ENCODE measurements around the gene SZRD1. TPM values are rescaled to one million over a fixed set of nuclear protein-coding genes. Genes with fewer than 3 reads are reported as not detected.
"Not testable (repeated sequence)": the region's sequence is repeated elsewhere in the genome, so short reads cannot be mapped to it uniquely, and the experiment has no call there.

Gene SZRD1, protein sequence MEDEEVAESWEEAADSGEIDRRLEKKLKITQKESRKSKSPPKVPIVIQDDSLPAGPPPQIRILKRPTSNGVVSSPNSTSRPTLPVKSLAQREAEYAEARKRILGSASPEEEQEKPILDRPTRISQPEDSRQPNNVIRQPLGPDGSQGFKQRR
- total RNA-seq (10 to 100 TPM; 90.0 to 93.6 TPM), polyA plus RNA-seq (10 to 100 TPM; 47.5 to 50.1 (median 49.7) TPM), total RNA-seq (91.2 to 155 (median 112) reads per million in 6 experiments)

DNA sequence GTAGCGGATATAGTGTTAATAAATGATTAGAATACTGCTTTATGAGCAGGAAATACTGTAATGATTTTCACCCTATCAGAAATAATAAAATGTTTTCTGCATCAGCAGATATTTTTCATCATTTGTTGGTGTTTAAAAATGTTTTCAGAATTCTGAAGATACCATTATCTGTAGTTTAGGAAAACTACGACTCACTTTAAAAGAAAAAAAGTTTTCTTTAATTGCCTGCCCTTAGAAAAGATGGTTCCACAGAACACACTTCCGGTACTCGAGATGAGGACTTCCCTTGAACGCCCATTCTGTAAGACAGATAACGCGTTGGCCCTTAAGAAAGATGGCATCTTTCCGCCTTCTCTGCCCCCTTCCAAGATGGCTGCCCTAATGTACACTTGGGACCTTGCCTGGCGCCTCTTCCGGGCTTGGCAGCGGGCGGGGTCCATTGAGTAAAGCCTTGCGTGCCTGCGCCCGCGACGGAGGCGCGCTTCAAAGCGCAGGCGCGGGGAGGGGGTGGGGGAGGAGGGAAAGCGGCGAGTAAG, at the start of gene SZRD1:
Gene SZRD1 (plus strand): TSS at position 521 of the 536 bp plus-strand sequence. CDS start 16 bp downstream, outside the sequence.
- peaks cover 0 to 6% (median 0%) of the 10 kb centered on the region in 3 donors for H3K36me3 Mint-ChIP-seq
- ATAC-seq (peak; percentile 88 to 91), DNase-seq (peak in 9 of 10 donors; percentile 91 to 99 (median 96))
- peaks cover 9 to 52% (median 32%) of the 10 kb centered on the region in 4 donors for H3K4me1 Mint-ChIP-seq
- POLR2A ChIA-PET, result interaction anchor here (0.6 to 6.8 kb wide), 7 partner anchors 9 to 74 kb away, joined by 3 to 69 read pairs (median 4); partner anchors contain the start of genes FBXO42 and NECAP2
- no peaks in the 10 kb centered on the region for H3K27me3 Mint-ChIP-seq
- H3K4me3 Mint-ChIP-seq, result peak within 1 kb of the TSS; percentile 94 to 99 (median 96)
- H3K9me3 Mint-ChIP-seq, result no peaks in the 10 kb centered on the region
- peak within 1 kb of the TSS; percentile 92 to 100 (median 98) for H3K27ac Mint-ChIP-seq

DNA sequence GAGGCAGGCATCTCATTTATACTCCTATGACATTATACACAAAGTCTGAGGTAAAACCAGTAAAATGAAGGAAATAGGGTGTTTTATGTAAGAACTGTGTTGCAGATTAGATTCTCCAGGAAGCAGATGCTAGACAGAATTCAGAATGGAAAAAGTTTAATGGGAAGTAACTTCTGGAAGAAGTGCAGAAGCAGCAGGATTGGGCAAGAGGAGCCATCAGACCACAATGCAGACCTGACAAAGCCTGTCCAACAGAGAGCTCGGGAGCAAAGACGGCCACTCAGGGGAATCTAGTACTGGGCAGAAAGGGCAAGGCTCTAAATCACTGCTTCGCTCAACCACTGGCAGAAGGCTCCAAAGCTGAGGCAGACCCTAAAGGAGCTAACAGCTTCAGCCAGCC, 48.5 kb upstream of the SZRD1 start:
- ATAC-seq (no peak), DNase-seq (no peak)
- Mint-ChIP-seq H3K27ac (peak overlapping the region in 4 of 10 donors; percentile 33 to 64 (median 42)), H3K36me3 (peaks cover 0 to 40% (median 3%) of the 10 kb centered on the region in 3 donors), H3K9me3 (no peaks in the 10 kb centered on the region), H3K4me3 (no peak overlapping the region), H3K4me1 (peaks cover 14 to 41% (median 26%) of the 10 kb centered on the region in 4 donors), H3K27me3 (no peaks in the 10 kb centered on the region)
- POLR2A ChIA-PET, result no interaction called here

DNA sequence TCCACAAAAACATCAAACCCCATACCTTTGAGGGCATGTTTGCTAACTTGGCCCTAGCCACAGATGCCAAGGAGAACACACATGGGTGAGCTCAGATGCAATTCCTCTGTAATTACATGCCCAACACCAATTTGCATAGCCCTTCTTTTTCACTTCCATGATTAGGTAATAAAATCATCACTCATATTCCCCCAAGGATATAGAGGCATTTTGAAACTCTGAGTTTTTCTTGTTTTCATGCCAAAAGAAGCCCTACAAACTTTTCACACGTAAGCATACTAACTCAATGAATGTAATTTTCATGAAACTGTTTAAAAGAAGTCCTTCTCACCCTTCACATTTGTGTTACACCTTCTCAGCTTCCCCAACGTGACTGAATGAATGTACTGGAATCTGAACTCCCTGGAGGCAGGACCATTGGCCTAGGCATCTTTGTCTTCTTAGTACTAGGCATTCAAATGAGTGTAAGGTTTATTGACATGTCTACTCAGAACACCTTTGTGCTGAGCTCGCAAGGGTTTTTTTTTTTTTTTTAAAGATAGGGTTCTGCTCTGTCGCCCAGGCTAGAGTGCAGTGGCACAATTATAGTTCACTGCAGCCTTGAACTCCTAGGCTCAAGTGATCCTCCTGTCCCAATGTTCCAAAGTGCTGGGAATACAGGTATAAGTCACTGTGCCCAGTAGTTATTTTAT, 45.7 kb upstream of the SZRD1 start:
- DNase-seq (no peak), ATAC-seq (no peak)
- Mint-ChIP-seq H3K4me1 (peaks cover 16 to 42% (median 29%) of the 10 kb centered on the region in 4 donors), H3K27ac (peak overlapping the region in 4 of 10 donors; percentile 4 to 79 (median 53)), H3K9me3 (no peaks in the 10 kb centered on the region), H3K4me3 (no peak overlapping the region), H3K27me3 (no peaks in the 10 kb centered on the region), H3K36me3 (peaks cover 0 to 31% (median 2%) of the 10 kb centered on the region in 3 donors)
- POLR2A ChIA-PET, result no interaction called here

DNA sequence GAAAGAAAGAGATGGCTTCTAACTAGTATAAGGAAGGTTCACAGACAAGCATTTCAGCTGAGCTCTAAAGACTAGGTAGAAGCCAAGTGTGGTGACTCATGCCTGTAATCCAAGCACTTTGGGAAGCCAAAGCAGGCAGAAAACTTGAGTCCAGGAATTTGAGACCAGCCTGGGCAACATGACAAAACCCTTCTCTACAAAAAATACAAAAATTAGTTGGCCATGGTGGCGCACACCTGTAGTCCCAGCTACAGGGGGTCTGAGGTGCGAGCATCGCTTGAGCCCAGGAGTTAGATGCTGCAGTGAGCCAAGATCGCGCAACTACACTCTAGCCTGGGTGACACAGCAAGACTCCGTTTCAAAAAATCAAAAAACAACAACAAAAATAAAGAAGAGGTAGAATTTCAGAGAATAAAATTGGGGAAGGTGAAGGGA, 42.6 kb upstream of the SZRD1 start:
- H3K27ac Mint-ChIP-seq, result peak overlapping the region in 3 of 10 donors; percentile 17 to 59 (median 59)
- H3K9me3 Mint-ChIP-seq, result no peaks in the 10 kb centered on the region
- ATAC-seq (no peak), DNase-seq (no peak)
- peaks cover 12 to 40% (median 31%) of the 10 kb centered on the region in 4 donors for H3K4me1 Mint-ChIP-seq
- POLR2A ChIA-PET, result interaction anchor here (0.6 kb wide), 1 partner anchor 86 kb away, joined by 7 read pairs; no protein-coding TSS in a partner anchor
- no peak overlapping the region for H3K4me3 Mint-ChIP-seq
- H3K27me3 Mint-ChIP-seq, result no peaks in the 10 kb centered on the region
- peaks cover 0 to 31% (median 2%) of the 10 kb centered on the region in 3 donors for H3K36me3 Mint-ChIP-seq

DNA sequence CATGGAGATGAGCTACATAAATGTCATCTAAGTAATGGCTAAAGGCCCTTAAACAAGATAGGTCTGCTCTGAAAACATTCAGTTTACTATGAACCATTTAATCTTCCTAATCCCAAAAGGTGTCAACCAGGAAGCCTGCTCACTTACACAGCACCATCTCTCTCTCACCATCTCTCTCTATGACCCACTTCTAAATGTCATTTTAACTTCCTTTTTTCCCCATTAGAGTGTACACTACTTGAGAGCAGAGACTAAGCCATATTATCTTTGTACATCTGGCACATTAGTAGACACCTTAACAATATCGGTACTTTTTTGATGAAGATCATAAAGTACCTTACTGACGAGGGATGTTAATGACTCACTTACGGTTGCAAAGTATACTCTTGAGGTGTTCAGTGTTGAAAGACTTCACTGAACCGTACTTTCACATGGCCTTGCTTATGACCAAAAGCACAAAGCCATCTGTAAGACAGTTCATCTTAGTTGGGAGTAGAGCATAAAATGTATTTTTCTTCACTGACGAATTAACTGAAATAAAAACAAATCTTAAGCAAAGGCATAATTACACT, 40.1 kb upstream of the SZRD1 start:
- H3K9me3 Mint-ChIP-seq, result no peaks in the 10 kb centered on the region
- DNase-seq (no peak), ATAC-seq (no peak)
- peak overlapping the region in 2 of 10 donors; percentile 13 to 63 for H3K27ac Mint-ChIP-seq
- peaks cover 0 to 32% (median 2%) of the 10 kb centered on the region in 3 donors for H3K36me3 Mint-ChIP-seq
- POLR2A ChIA-PET, result no interaction called here
- H3K4me1 Mint-ChIP-seq, result peaks cover 9 to 34% (median 27%) of the 10 kb centered on the region in 4 donors
- no peak overlapping the region for H3K4me3 Mint-ChIP-seq
- H3K27me3 Mint-ChIP-seq, result no peaks in the 10 kb centered on the region

DNA sequence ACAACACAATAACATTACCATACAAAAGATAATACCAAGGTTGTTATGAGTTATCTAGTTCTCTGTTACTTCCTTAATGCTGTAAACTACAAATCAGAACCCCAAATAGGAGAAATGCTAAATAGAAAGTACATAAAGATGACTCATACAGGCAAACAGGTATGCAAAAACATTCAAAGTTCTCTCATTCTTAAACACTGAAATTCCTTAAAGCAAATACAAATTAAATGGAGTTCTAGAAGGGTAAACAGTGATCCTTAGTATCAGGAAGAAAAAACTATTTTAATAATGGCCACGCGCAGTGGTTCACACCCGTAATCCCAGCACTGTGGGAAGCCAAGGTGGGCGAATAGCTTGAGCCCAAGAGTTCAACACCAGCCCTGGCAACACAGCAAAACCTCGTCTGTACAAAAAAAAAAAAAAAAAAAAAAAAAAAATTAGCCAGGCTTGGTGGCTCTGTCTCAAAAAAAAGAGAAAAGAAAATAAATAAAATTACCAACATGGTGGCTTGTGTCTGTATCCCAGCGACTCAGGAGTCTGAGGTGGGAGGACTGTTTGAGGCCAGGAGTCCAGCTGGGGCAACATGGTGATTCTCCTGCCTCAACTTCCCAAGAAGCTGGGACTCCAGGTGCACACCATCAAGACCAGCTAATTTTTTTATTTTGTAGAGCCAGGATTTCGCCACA, 32.2 kb upstream of the SZRD1 start:
- H3K36me3 Mint-ChIP-seq, result peaks cover 0 to 21% (median 0%) of the 10 kb centered on the region in 3 donors
- no peaks in the 10 kb centered on the region for H3K27me3 Mint-ChIP-seq
- POLR2A ChIA-PET, result interaction anchor here (1.1 kb wide), 1 partner anchor 17 kb away, joined by 3 read pairs; the partner anchor contains the start of gene FBXO42
- DNase-seq (no peak), ATAC-seq (no peak)
- H3K4me3 Mint-ChIP-seq, result no peak overlapping the region
- peaks cover 16 to 43% (median 39%) of the 10 kb centered on the region in 4 donors for H3K4me1 Mint-ChIP-seq
- H3K27ac Mint-ChIP-seq, result peak overlapping the region in 2 of 10 donors; percentile 4 to 57
- H3K9me3 Mint-ChIP-seq, result no peaks in the 10 kb centered on the region

DNA sequence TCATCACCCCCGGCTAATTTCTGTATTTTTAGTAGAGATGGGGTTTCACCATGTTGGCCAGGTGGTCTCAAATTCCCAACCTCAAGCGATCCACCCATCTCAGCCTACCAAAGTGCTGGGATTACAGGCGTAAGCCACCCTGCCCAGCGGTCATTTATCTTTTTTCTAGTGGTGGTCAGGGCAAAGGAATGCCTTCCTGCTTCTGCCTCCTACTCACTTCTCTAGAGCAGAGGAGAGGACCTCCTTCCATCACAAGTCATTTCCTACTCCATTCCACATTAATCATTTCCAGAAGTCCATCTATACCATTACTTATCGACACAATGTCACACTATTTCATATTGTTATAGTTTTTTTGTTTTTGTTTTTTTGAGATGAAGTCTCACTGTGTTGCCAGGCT, 28.1 kb upstream of the SZRD1 start:
- ATAC-seq, result no peak
- peaks cover 14 to 46% (median 35%) of the 10 kb centered on the region in 4 donors for H3K4me1 Mint-ChIP-seq

DNA sequence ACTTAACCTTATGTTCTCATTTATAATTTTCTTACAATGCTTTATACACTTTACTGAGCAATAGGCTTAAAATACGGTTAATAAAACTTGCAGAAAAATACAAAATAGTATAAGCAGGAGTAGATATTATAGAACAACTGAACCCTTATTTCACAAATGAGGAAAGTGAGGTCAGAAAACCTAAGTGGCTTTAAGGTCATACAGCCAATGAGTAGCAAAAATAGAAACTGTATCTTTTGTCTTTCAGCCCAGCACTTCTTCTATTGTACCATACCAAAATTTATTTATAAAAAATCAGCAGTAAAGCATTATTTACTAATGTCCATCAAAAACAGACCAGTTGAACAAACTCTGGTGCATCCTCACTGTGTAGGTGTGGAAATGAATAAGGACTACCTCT, 26.4 kb upstream of the SZRD1 start:
- Mint-ChIP-seq H3K9me3 (no peaks in the 10 kb centered on the region), H3K27me3 (no peaks in the 10 kb centered on the region), H3K4me3 (no peak overlapping the region), H3K4me1 (peaks cover 8 to 35% (median 25%) of the 10 kb centered on the region in 4 donors), H3K36me3 (peaks cover 0 to 36% (median 0%) of the 10 kb centered on the region in 3 donors), H3K27ac (no peak overlapping the region)
- ATAC-seq, result no peak
- POLR2A ChIA-PET, result no interaction called here
- DNase-seq, result no peak

More for the DNA sequence above, 28.1 kb upstream of the SZRD1 start:
- DNase-seq, result no peak
- no peak overlapping the region for H3K4me3 Mint-ChIP-seq
- POLR2A ChIA-PET, result no interaction called here
- H3K36me3 Mint-ChIP-seq, result peaks cover 0 to 45% (median 0%) of the 10 kb centered on the region in 3 donors
- H3K9me3 Mint-ChIP-seq, result no peaks in the 10 kb centered on the region
- H3K27me3 Mint-ChIP-seq, result no peaks in the 10 kb centered on the region
- peak overlapping the region in 1 of 10 donors; percentile 80 for H3K27ac Mint-ChIP-seq

DNA sequence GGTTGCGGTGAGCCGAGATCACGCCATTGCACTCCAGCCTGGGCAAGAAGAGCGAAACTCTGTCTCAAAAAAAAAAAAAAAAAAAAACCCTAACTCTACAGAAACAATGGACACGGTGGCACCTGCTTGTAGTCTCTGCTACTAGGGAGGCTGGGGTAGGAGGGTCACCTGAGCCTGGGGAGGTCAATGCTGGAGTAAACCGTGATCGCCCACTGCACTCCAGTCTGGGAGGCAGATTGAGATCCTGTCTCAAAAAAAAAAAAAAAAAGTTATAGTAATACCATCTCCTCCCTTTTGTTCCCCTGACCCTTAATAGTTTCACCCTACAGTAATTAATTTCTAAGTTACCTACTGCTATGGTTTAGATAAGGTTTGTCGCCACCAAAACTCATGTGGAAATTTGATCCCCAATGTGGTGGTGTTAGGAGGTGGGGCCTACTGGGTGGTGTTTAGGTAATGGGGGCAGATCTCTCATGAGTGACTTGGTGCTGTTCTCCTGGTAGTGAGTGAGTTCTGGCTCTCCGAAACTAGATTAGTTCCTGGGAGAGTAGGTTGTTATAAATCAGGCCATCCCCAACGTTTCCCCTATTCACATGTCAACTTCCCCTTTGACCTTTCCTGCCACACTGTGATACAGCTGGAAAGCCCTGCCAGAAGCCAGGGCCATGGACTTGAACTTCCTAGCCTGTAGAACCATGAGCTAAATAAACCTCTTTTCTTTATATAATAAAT, 24.5 kb upstream of the SZRD1 start:
- DNase-seq (no peak), ATAC-seq (no peak)
- H3K27me3 Mint-ChIP-seq, result no peaks in the 10 kb centered on the region
- peaks cover 0 to 41% (median 0%) of the 10 kb centered on the region in 3 donors for H3K36me3 Mint-ChIP-seq
- H3K9me3 Mint-ChIP-seq, result no peaks in the 10 kb centered on the region
- POLR2A ChIA-PET, result no interaction called here
- no peak overlapping the region for H3K4me3 Mint-ChIP-seq
- no peak overlapping the region for H3K27ac Mint-ChIP-seq
- H3K4me1 Mint-ChIP-seq, result peaks cover 7 to 39% (median 26%) of the 10 kb centered on the region in 4 donors

DNA sequence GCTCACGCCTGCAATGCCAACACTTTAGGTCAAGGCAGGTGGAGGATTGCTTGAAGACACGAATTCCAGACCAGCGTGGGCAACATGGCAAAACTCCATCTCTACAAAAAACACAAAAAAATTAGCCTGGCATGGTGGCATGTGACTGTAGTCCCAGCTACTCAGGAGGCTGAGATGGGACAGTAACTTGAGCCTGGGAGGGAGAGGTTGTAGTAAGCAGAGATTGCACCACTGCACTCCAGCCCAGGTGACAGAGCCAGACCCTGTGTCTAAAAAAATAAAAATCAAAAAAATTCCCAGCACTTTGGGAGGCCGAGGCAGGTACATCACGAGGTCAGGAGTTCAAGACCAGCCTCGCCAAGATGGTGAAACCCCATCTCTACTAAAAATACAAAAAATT, 23.8 kb upstream of the SZRD1 start:
- POLR2A ChIA-PET, H3K9me3 Mint-ChIP-seq, DNase-seq, ATAC-seq, H3K27ac Mint-ChIP-seq, H3K27me3 Mint-ChIP-seq, H3K4me3 Mint-ChIP-seq: not testable (repeated sequence)
- Mint-ChIP-seq H3K4me1 (peaks cover 7 to 44% (median 29%) of the 10 kb centered on the region in 4 donors), H3K36me3 (peaks cover 0 to 41% (median 0%) of the 10 kb centered on the region in 3 donors)

DNA sequence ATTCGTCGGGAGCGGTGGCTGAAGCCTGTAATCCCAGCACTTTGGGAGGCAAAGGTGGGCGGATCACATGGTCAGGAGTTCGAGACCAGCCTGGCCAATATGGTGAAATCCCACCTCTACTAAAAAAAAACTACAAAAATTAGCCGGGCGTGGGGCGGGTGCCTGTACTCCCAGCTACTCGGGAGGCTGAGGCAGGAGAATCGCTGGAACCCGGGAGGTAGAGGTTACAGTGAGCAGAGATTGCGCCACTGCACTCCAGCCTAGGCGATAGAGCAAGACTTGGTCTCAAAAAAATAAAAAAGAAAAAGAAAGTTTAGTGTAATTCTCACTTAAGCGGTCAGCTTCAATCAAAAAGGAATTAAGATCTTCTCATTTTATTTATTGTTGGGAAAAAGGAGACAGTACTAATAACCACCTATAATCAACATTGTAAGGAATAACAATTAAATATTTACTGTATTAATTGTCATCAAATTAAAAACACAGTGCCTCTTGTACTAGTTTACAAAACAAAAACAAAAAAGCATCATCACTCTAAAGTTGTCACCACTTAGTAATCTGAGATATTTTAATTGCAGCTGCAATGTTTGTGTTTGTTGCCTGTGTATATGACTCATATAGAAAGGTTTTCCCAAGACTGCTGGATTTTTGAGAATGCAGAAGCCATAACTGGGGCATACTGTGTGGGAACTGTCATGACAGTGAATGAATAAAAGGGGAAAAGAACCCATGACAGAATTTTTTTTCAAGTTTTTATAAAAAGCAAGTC, 18.4 kb upstream of the SZRD1 start:
- no peak for ATAC-seq
- peaks cover 0 to 5% (median 0%) of the 10 kb centered on the region in 3 donors for H3K36me3 Mint-ChIP-seq
- H3K4me1 Mint-ChIP-seq, result peaks cover 12 to 63% (median 54%) of the 10 kb centered on the region in 4 donors
- H3K9me3 Mint-ChIP-seq, result no peaks in the 10 kb centered on the region
- H3K4me3 Mint-ChIP-seq, result peak overlapping the region in 2 of 10 donors; percentile 23 to 24
- no peak overlapping the region for H3K27ac Mint-ChIP-seq
- POLR2A ChIA-PET, result interaction anchor here (0.7 to 1.2 kb wide), 3 partner anchors 18 to 530 kb away, joined by 3 to 5 read pairs (median 4); no protein-coding TSS in a partner anchor
- H3K27me3 Mint-ChIP-seq, result no peaks in the 10 kb centered on the region
- no peak for DNase-seq
